Measurements from ENCODE around the gene SYP.

The SYP gene

GRCh38 chrX:49221868-49222267 lies 21.9 kb upstream of the SYP start:
- Histone ChIP-seq H3K4me3 (ENCODE audit: low read length) (no peak overlapping the region), H3K4me1 (ENCODE audit: control insufficient read depth, insufficient read depth, low read length) (no peaks in the 10 kb centered on the region), H3K27me3 (ENCODE audit: control insufficient read depth, insufficient read depth, low read length) (no peaks in the 10 kb centered on the region), H3K27ac (ENCODE audit: low read length) (no peak overlapping the region), H3K9me3 (ENCODE audit: control insufficient read depth, insufficient read depth, low read length) (no peaks in the 10 kb centered on the region), H3K36me3 (ENCODE audit: control insufficient read depth, insufficient read depth, low read length) (no peaks in the 10 kb centered on the region)
- DNase-seq (ENCODE audit: low read depth, low spot score), result no peak
- no CpG with 5 or more reads among the region's 2 CpGs for WGBS (ENCODE audit: insufficient coverage, insufficient read length)

GRCh38 chrX:49220100-49220499 lies 20.1 kb upstream of the SYP start:
- H3K9me3 ChIP-seq (ENCODE audit: control insufficient read depth, insufficient read depth, low read length), result no peaks in the 10 kb centered on the region

GRCh38 chrX:49214996-49215526 lies 15.1 kb upstream of the SYP start:
- H3K27me3 ChIP-seq (ENCODE audit: control insufficient read depth, insufficient read depth, low read length), result no peaks in the 10 kb centered on the region
- H3K36me3 ChIP-seq (ENCODE audit: control insufficient read depth, insufficient read depth, low read length), result no peaks in the 10 kb centered on the region
- no peak overlapping the region for H3K4me3 ChIP-seq (ENCODE audit: low read length)
- no peak for DNase-seq (ENCODE audit: low read depth, low spot score)
- H3K27ac ChIP-seq (ENCODE audit: low read length), result no peak overlapping the region
- H3K4me1 ChIP-seq (ENCODE audit: control insufficient read depth, insufficient read depth, low read length), result no peaks in the 10 kb centered on the region
- WGBS (ENCODE audit: insufficient coverage, insufficient read length), result no CpG with 5 or more reads among the region's 14 CpGs
- H3K9me3 ChIP-seq (ENCODE audit: control insufficient read depth, insufficient read depth, low read length), result no peaks in the 10 kb centered on the region

More at GRCh38 chrX:49220100-49220499, 20.1 kb upstream of the SYP start:
- no peak overlapping the region for H3K4me3 ChIP-seq (ENCODE audit: low read length)
- no peaks in the 10 kb centered on the region for H3K4me1 ChIP-seq (ENCODE audit: control insufficient read depth, insufficient read depth, low read length)
- no peaks in the 10 kb centered on the region for H3K36me3 ChIP-seq (ENCODE audit: control insufficient read depth, insufficient read depth, low read length)
- H3K27ac ChIP-seq (ENCODE audit: low read length), result no peak overlapping the region
- no peak for DNase-seq (ENCODE audit: low read depth, low spot score)
- no peaks in the 10 kb centered on the region for H3K27me3 ChIP-seq (ENCODE audit: control insufficient read depth, insufficient read depth, low read length)

GRCh38 chrX:49214416-49214815 lies 14.4 kb upstream of the SYP start:
- Histone ChIP-seq H3K36me3 (ENCODE audit: control insufficient read depth, insufficient read depth, low read length) (no peaks in the 10 kb centered on the region), H3K4me1 (ENCODE audit: control insufficient read depth, insufficient read depth, low read length) (no peaks in the 10 kb centered on the region), H3K27me3 (ENCODE audit: control insufficient read depth, insufficient read depth, low read length) (no peaks in the 10 kb centered on the region), H3K9me3 (ENCODE audit: control insufficient read depth, insufficient read depth, low read length) (no peaks in the 10 kb centered on the region), H3K4me3 (ENCODE audit: low read length) (no peak overlapping the region), H3K27ac (ENCODE audit: low read length) (no peak overlapping the region)
- DNase-seq (ENCODE audit: low read depth, low spot score), result no peak
- no CpG with 5 or more reads among the region's 2 CpGs for whole genome bisulfite sequencing (ENCODE audit: insufficient coverage, insufficient read length)

- H3K9me3 ChIP-seq (ENCODE audit: control insufficient read depth, insufficient read depth, low read length), result no peaks in the 10 kb centered on the region
- no peak overlapping the region for H3K4me3 ChIP-seq (ENCODE audit: low read length)
- H3K4me1 ChIP-seq (ENCODE audit: control insufficient read depth, insufficient read depth, low read length), result no peaks in the 10 kb centered on the region; the same call in 1 of the 2 replicates
- no CpG with 5 or more reads among the region's 1 CpG for WGBS (ENCODE audit: insufficient coverage, insufficient read length)
- no peaks in the 10 kb centered on the region for H3K36me3 ChIP-seq (ENCODE audit: control insufficient read depth, insufficient read depth, low read length)
- no peaks in the 10 kb centered on the region for H3K27me3 ChIP-seq (ENCODE audit: control insufficient read depth, insufficient read depth, low read length)
- no peak overlapping the region for H3K27ac ChIP-seq (ENCODE audit: low read length)
- no peak for DNase-seq (ENCODE audit: low read depth, low spot score)
Measured at GRCh38 chrX:49212861-49213260, 12.9 kb upstream of the SYP start.

GRCh38 chrX:49212209-49212608 lies 12.2 kb upstream of the SYP start:
- no peaks in the 10 kb centered on the region for H3K36me3 ChIP-seq (ENCODE audit: control insufficient read depth, insufficient read depth, low read length)
- no peak for DNase-seq (ENCODE audit: low read depth, low spot score)
- no peaks in the 10 kb centered on the region; the same call in 1 of the 2 replicates for H3K4me1 ChIP-seq (ENCODE audit: control insufficient read depth, insufficient read depth, low read length)
- WGBS (ENCODE audit: insufficient coverage, insufficient read length), result no CpG with 5 or more reads among the region's 2 CpGs
- H3K4me3 ChIP-seq (ENCODE audit: low read length), result no peak overlapping the region
- no peaks in the 10 kb centered on the region for H3K9me3 ChIP-seq (ENCODE audit: control insufficient read depth, insufficient read depth, low read length)
- no peak overlapping the region for H3K27ac ChIP-seq (ENCODE audit: low read length)
- no peaks in the 10 kb centered on the region for H3K27me3 ChIP-seq (ENCODE audit: control insufficient read depth, insufficient read depth, low read length)

- Histone ChIP-seq H3K9me3 (ENCODE audit: control insufficient read depth, insufficient read depth, low read length) (no peaks in the 10 kb centered on the region), H3K36me3 (ENCODE audit: control insufficient read depth, insufficient read depth, low read length) (no peaks in the 10 kb centered on the region), H3K4me3 (ENCODE audit: low read length) (no peak overlapping the region), H3K27me3 (ENCODE audit: control insufficient read depth, insufficient read depth, low read length) (no peaks in the 10 kb centered on the region), H3K27ac (ENCODE audit: low read length) (no peak overlapping the region), H3K4me1 (ENCODE audit: control insufficient read depth, insufficient read depth, low read length) (no peaks in the 10 kb centered on the region; the same call in 1 of the 2 replicates)
- no CpG with 5 or more reads among the region's 9 CpGs for WGBS (ENCODE audit: insufficient coverage, insufficient read length)
- DNase-seq (ENCODE audit: low read depth, low spot score), result no peak
Measured at GRCh38 chrX:49211074-49211473, 11.1 kb upstream of the SYP start.

- no CpG with 5 or more reads among the region's 8 CpGs for WGBS (ENCODE audit: insufficient coverage, insufficient read length)
- no peaks in the 10 kb centered on the region for H3K27me3 ChIP-seq (ENCODE audit: control insufficient read depth, insufficient read depth, low read length)
Measured at GRCh38 chrX:49210406-49210805, 10.4 kb upstream of the SYP start.

GRCh38 chrX:49209434-49210251 lies 9.7 kb upstream of the SYP start:
- Histone ChIP-seq H3K27ac (ENCODE audit: low read length) (no peak overlapping the region), H3K4me1 (ENCODE audit: control insufficient read depth, insufficient read depth, low read length) (no peaks in the 10 kb centered on the region; the same call in 1 of the 2 replicates), H3K4me3 (ENCODE audit: low read length) (no peak overlapping the region), H3K27me3 (ENCODE audit: control insufficient read depth, insufficient read depth, low read length) (no peaks in the 10 kb centered on the region), H3K9me3 (ENCODE audit: control insufficient read depth, insufficient read depth, low read length) (no peaks in the 10 kb centered on the region), H3K36me3 (ENCODE audit: control insufficient read depth, insufficient read depth, low read length) (no peaks in the 10 kb centered on the region)
- no peak for DNase-seq (ENCODE audit: low read depth, low spot score)
- no CpG with 5 or more reads among the region's 28 CpGs for WGBS (ENCODE audit: insufficient coverage, insufficient read length)

More at GRCh38 chrX:49210406-49210805, 10.4 kb upstream of the SYP start:
- H3K27ac ChIP-seq (ENCODE audit: low read length), result no peak overlapping the region
- no peaks in the 10 kb centered on the region for H3K9me3 ChIP-seq (ENCODE audit: control insufficient read depth, insufficient read depth, low read length)
- H3K4me3 ChIP-seq (ENCODE audit: low read length), result no peak overlapping the region
- H3K36me3 ChIP-seq (ENCODE audit: control insufficient read depth, insufficient read depth, low read length), result no peaks in the 10 kb centered on the region
- H3K4me1 ChIP-seq (ENCODE audit: control insufficient read depth, insufficient read depth, low read length), result no peaks in the 10 kb centered on the region; the same call in 1 of the 2 replicates
- no peak for DNase-seq (ENCODE audit: low read depth, low spot score)

- H3K4me3 ChIP-seq (ENCODE audit: low read length), result no peak overlapping the region
- no peaks in the 10 kb centered on the region for H3K36me3 ChIP-seq (ENCODE audit: control insufficient read depth, insufficient read depth, low read length)
- no peaks in the 10 kb centered on the region for H3K27me3 ChIP-seq (ENCODE audit: control insufficient read depth, insufficient read depth, low read length)
- WGBS (ENCODE audit: insufficient coverage, insufficient read length), result no CpG with 5 or more reads among the region's 5 CpGs
- no peak overlapping the region for H3K27ac ChIP-seq (ENCODE audit: low read length)
- DNase-seq (ENCODE audit: low read depth, low spot score), result no peak
- H3K9me3 ChIP-seq (ENCODE audit: control insufficient read depth, insufficient read depth, low read length), result no peaks in the 10 kb centered on the region
- no peaks in the 10 kb centered on the region; the same call in 1 of the 2 replicates for H3K4me1 ChIP-seq (ENCODE audit: control insufficient read depth, insufficient read depth, low read length)
Measured at GRCh38 chrX:49208399-49208798, 8.4 kb upstream of the SYP start.

- Histone ChIP-seq H3K4me1 (ENCODE audit: control insufficient read depth, insufficient read depth, low read length) (no peaks in the 10 kb centered on the region; the same call in 1 of the 2 replicates), H3K27me3 (ENCODE audit: control insufficient read depth, insufficient read depth, low read length) (no peaks in the 10 kb centered on the region), H3K27ac (ENCODE audit: low read length) (no peak overlapping the region), H3K4me3 (ENCODE audit: low read length) (no peak overlapping the region), H3K9me3 (ENCODE audit: control insufficient read depth, insufficient read depth, low read length) (no peaks in the 10 kb centered on the region), H3K36me3 (ENCODE audit: control insufficient read depth, insufficient read depth, low read length) (no peaks in the 10 kb centered on the region)
- no peak for DNase-seq (ENCODE audit: low read depth, low spot score)
- WGBS (ENCODE audit: insufficient coverage, insufficient read length), result no CpG with 5 or more reads among the region's 8 CpGs
Measured at GRCh38 chrX:49206543-49206942, 6.5 kb upstream of the SYP start.
